CD14-positive monocyte (primary cell): ENCODE results near the gene TENM3. TPM values are rescaled to one million over a fixed set of nuclear protein-coding genes. Genes with fewer than 3 reads are reported as not detected.

Experiments used
- DNase-seq, 3 donors: peaks; one replicate each; pipeline ENCODE4 v3.0.0-alpha.2; 2011 to 2022
- H2AFZ ChIP-seq: 2 replicates; pipeline ENCODE4 v1.6.0; 2012; ENCODE audit warnings: mild to moderate bottlenecking, low read depth, low read length, inconsistent platforms; ENCODE audit not compliant: insufficient read depth, poor library complexity, severe bottlenecking
- H3K27ac ChIP-seq, 2 donors: 1 replicate in 1 of 2; 2 replicates in 1 of 2; pipeline ENCODE4 v1.5.1; 2012 to 2013; ENCODE audit warnings: low read length in 2 of 2, control low read depth in 1 of 2, inconsistent platforms in 1 of 2, low read depth in 1 of 2, mild to moderate bottlenecking in 1 of 2
- H3K27me3 ChIP-seq, 2 donors: one replicate each; pipeline versions ENCODE4 v1.6.0 to v1.6.1; 2011 to 2013; ENCODE audit warnings: low read length in 2 of 2; ENCODE audit not compliant: control insufficient read depth in 2 of 2, insufficient read depth in 2 of 2
- H3K36me3 ChIP-seq, 2 donors: replicated peaks in 1 of 2; 1 replicate in 1 of 2; 2 replicates in 1 of 2; pipeline versions ENCODE4 v1.5.1 to v1.6.1; 2012 to 2013; ENCODE audit warnings: low read length in 2 of 2, control low read depth in 1 of 2, inconsistent platforms in 1 of 2, mild to moderate bottlenecking in 1 of 2; ENCODE audit not compliant: insufficient read depth in 2 of 2, control insufficient read depth in 1 of 2
- H3K4me1 ChIP-seq, 2 donors: 1 replicate in 1 of 2; 2 replicates in 1 of 2; pipeline versions ENCODE4 v1.5.1 to v1.6.1; 2012 to 2013; ENCODE audit warnings: low read length in 2 of 2, control low read depth in 1 of 2, inconsistent platforms in 1 of 2, mild to moderate bottlenecking in 1 of 2, moderate library complexity in 1 of 2; ENCODE audit not compliant: insufficient read depth in 2 of 2, control insufficient read depth in 1 of 2
- H3K4me2 ChIP-seq: replicated peaks from 2 replicates; pipeline ENCODE3; 2012; ENCODE audit warnings: low read length, moderate library complexity, mild to moderate bottlenecking; ENCODE audit not compliant: poor library complexity, severe bottlenecking; ENCODE audit errors: extremely low read depth
- H3K4me3 ChIP-seq, 3 experiments: fragments of 200-600 bp in 1 of 3; sonication (generic) in 1 of 3; replicated peaks in 1 of 3; 1 replicate in 2 of 3; 2 replicates in 1 of 3; pipeline ENCODE4 v1.5.1; 2011 to 2013; ENCODE audit warnings: low read length in 3 of 3, mild to moderate bottlenecking in 3 of 3, control low read depth in 2 of 3, low read depth in 2 of 3, inconsistent platforms in 1 of 3, moderate library complexity in 1 of 3
- H3K79me2 ChIP-seq: 2 replicates; pipeline ENCODE4 v1.6.0; 2012; ENCODE audit warnings: mild to moderate bottlenecking, control low read depth, inconsistent platforms, low read length, moderate library complexity; ENCODE audit not compliant: insufficient read depth
- H3K9ac ChIP-seq: 2 replicates; pipeline ENCODE4 v1.6.0; 2017; ENCODE audit warnings: low read length, mild to moderate bottlenecking; ENCODE audit not compliant: insufficient read depth, poor library complexity, severe bottlenecking
- H3K9me3 ChIP-seq, 2 donors: replicated peaks in 1 of 2; 1 replicate in 1 of 2; 2 replicates in 1 of 2; pipeline versions ENCODE4 v1.5.1 to v1.6.1; 2012 to 2013; ENCODE audit warnings: low read length in 2 of 2, control low read depth in 1 of 2; ENCODE audit not compliant: control insufficient read depth in 1 of 2, insufficient read depth in 1 of 2
- H4K20me1 ChIP-seq: 2 replicates; pipeline ENCODE4 v1.6.0; 2012; ENCODE audit warnings: mild to moderate bottlenecking, low read length, control low read depth, moderate library complexity; ENCODE audit not compliant: insufficient read depth
- H3K27ac Mint-ChIP-seq, 7 donors: one replicate each; pipeline ENCODE4 v1.8.0; 2020; ENCODE audit warnings: mild to moderate bottlenecking in 7 of 7, mixed read lengths in 7 of 7, moderate library complexity in 6 of 7, inconsistent platforms in 2 of 7
- H3K27me3 Mint-ChIP-seq, 3 donors: one replicate each; pipeline ENCODE4 v1.8.0; 2021 to 2022; ENCODE audit warnings: low read depth in 3 of 3, mild to moderate bottlenecking in 3 of 3, mixed read lengths in 3 of 3, moderate library complexity in 3 of 3, inconsistent platforms in 1 of 3
- H3K36me3 Mint-ChIP-seq, 2 donors: one replicate each; pipeline ENCODE4 v1.8.0; 2020; ENCODE audit warnings: mixed read lengths in 2 of 2, inconsistent platforms in 1 of 2, mild to moderate bottlenecking in 1 of 2
- H3K4me1 Mint-ChIP-seq: one replicate; pipeline ENCODE4 v1.8.0; 2020; ENCODE audit warnings: mild to moderate bottlenecking, mixed read lengths
- H3K4me3 Mint-ChIP-seq, 2 donors: one replicate each; pipeline ENCODE4 v1.8.0; 2020; ENCODE audit warnings: mild to moderate bottlenecking in 2 of 2, mixed read lengths in 2 of 2, moderate library complexity in 1 of 2
- H3K9me3 Mint-ChIP-seq, 7 donors: one replicate each; pipeline ENCODE4 v1.8.0; 2020 to 2022; ENCODE audit warnings: mixed read lengths in 7 of 7, mild to moderate bottlenecking in 6 of 7, moderate library complexity in 6 of 7, inconsistent platforms in 2 of 7
- CTCF ChIP-seq: fragments of 200-600 bp; IDR thresholded peaks from one replicate; pipeline ENCODE4 v1.8.0; 2022; ENCODE audit warnings: antibody characterized with exemption, mild to moderate bottlenecking
- WGBS: methylation state at CpG from one replicate; pipeline ENCODE4 v1.1.5; 2013; ENCODE audit warnings: missing lambda C conversion rate; ENCODE audit not compliant: insufficient coverage; 5-methylcytosine and 5-hydroxymethylcytosine counted together
- intact Hi-C, 2 donors: fragments of 100-400 bp; cut with micrococcal nuclease; formaldehyde crosslinking; loops; one replicate each; pipeline versions ENCODE4 v1.15.0 to v1.15.1; 2023
- polyA plus RNA-seq, 3 donors: library from polyadenylated mRNA; depleted of rRNA in 1 of 3; unstranded in 2 of 3; stranded (reverse) in 1 of 3; fragments of 300-500 nt in 2 of 3; fragments of >200 nt in 1 of 3; fragmentation: Illumina TruSeq in 2 of 3; gene quantifications; 1 replicate in 2 of 3; 2 replicates in 1 of 3; pipeline ENCODE4 v1.2.3, GENCODE V29; 2012 to 2021

TENM3 gene
- polyA plus RNA-seq, 3 donors: not detected

- H3K4me1 Mint-ChIP-seq: no peaks in the 10 kb centered on the region
- Histone ChIP-seq H3K79me2 (no peaks in the 10 kb centered on the region), H3K36me3 (no peaks in the 10 kb centered on the region), H4K20me1 (no peaks in the 10 kb centered on the region), H3K27ac (no peak overlapping the region), H3K9me3 (no peaks in the 10 kb centered on the region), H3K4me2 (no peak overlapping the region), H2AFZ (no peak overlapping the region), H3K4me1 (no peaks in the 10 kb centered on the region), H3K4me3 (no peak overlapping the region), H3K9ac (no peak overlapping the region), H3K27me3 (no peaks in the 10 kb centered on the region)
- TF ChIP-seq CTCF: no peak
- intact Hi-C loops: no loop called here
- no peaks in the 10 kb centered on the region for H3K36me3 Mint-ChIP-seq
- H3K9me3 Mint-ChIP-seq: no peaks in the 10 kb centered on the region
- no peak for DNase-seq
- H3K27ac Mint-ChIP-seq: no peak overlapping the region
- H3K27me3 Mint-ChIP-seq: peaks cover 0 to 2% (median 0%) of the 10 kb centered on the region in 3 donors
- WGBS: no CpG with 5 or more reads among the region's 3 CpGs
- no peak overlapping the region for H3K4me3 Mint-ChIP-seq
Measured at GRCh38 chr4:182653596-182653995, 410.4 kb downstream of the TENM3 start.

GRCh38 chr4:182655340-182655739 is 412.1 kb downstream of the TENM3 start:
- no peak overlapping the region for H3K9ac ChIP-seq
- no peak overlapping the region for H2AFZ ChIP-seq
- intact Hi-C loops: no loop called here
- WGBS: no CpG with 5 or more reads among the region's 7 CpGs
- no peaks in the 10 kb centered on the region for H3K9me3 ChIP-seq
- H3K36me3 ChIP-seq: no peaks in the 10 kb centered on the region
- DNase-seq: no peak
- H3K4me1 ChIP-seq: no peaks in the 10 kb centered on the region
- no peaks in the 10 kb centered on the region for H3K4me1 Mint-ChIP-seq
- no peak for TF ChIP-seq CTCF
- no peaks in the 10 kb centered on the region for H3K79me2 ChIP-seq
- H3K27me3 ChIP-seq: no peaks in the 10 kb centered on the region
- no peak overlapping the region for H3K4me2 ChIP-seq
- no peaks in the 10 kb centered on the region for H4K20me1 ChIP-seq
- no peak overlapping the region for H3K4me3 Mint-ChIP-seq
- no peaks in the 10 kb centered on the region for H3K36me3 Mint-ChIP-seq
- no peak overlapping the region for H3K27ac ChIP-seq
- peaks cover 0 to 2% (median 0%) of the 10 kb centered on the region in 3 donors for H3K27me3 Mint-ChIP-seq
- no peak overlapping the region for H3K4me3 ChIP-seq
- no peak overlapping the region for H3K27ac Mint-ChIP-seq
- H3K9me3 Mint-ChIP-seq: no peaks in the 10 kb centered on the region
